ENCODE measurements around the gene ARL2BP.

Gene ARL2BP

GRCh38 chr16:57235128-57236021 is 9.7 kb upstream of the ARL2BP start:
- DNase-seq (ENCODE audit: low read depth) = no peak

- no peak for DNase-seq (ENCODE audit: low read depth)
Observed at GRCh38 chr16:57236022-57236350, 9.1 kb upstream of the ARL2BP start.

GRCh38 chr16:57238682-57239081 is 6.4 kb upstream of the ARL2BP start:
- DNase-seq (ENCODE audit: low read depth) = no peak

- no peak for DNase-seq (ENCODE audit: low read depth)
Observed at GRCh38 chr16:57239107-57239506, 6.0 kb upstream of the ARL2BP start.

GRCh38 chr16:57240851-57241250 is 4.2 kb upstream of the ARL2BP start:
- DNase-seq (ENCODE audit: low read depth) = no peak

GRCh38 chr16:57242650-57243049 is 2.4 kb upstream of the ARL2BP start:
- DNase-seq (ENCODE audit: low read depth) = no peak

- no peak for DNase-seq (ENCODE audit: low read depth)
Observed at GRCh38 chr16:57244463-57244766, 644 bp upstream of the ARL2BP start.

GRCh38 chr16:57245472-57246113 is 534 bp downstream of the ARL2BP start:
- no peak for DNase-seq (ENCODE audit: low read depth)

GRCh38 chr16:57251352-57251751 is 6.3 kb downstream of the ARL2BP start:
- DNase-seq (ENCODE audit: low read depth) = no peak

- DNase-seq (ENCODE audit: low read depth) = no peak
Observed at GRCh38 chr16:57252148-57252721, 7.2 kb downstream of the ARL2BP start.

- no peak for DNase-seq (ENCODE audit: low read depth)
Observed at GRCh38 chr16:57253466-57253865, 8.4 kb downstream of the ARL2BP start.

- no peak for DNase-seq (ENCODE audit: low read depth)
Observed at GRCh38 chr16:57255686-57256415, 10.8 kb downstream of the ARL2BP start.

- no peak for DNase-seq (ENCODE audit: low read depth)
Observed at GRCh38 chr16:57256601-57257395, 11.7 kb downstream of the ARL2BP start.

- DNase-seq (ENCODE audit: low read depth) = no peak
Observed at GRCh38 chr16:57257455-57258070, 12.5 kb downstream of the ARL2BP start.

- no peak for DNase-seq (ENCODE audit: low read depth)
Observed at GRCh38 chr16:57258226-57258909, 13.3 kb downstream of the ARL2BP start.

- no peak for DNase-seq (ENCODE audit: low read depth)
Observed at GRCh38 chr16:57258910-57259475, 13.9 kb downstream of the ARL2BP start.

GRCh38 chr16:57260294-57260929 is 15.4 kb downstream of the ARL2BP start:
- DNase-seq (ENCODE audit: low read depth) = no peak

GRCh38 chr16:57261806-57262205 is 16.7 kb downstream of the ARL2BP start:
- DNase-seq (ENCODE audit: low read depth) = no peak

GRCh38 chr16:57262841-57263540 is 17.9 kb downstream of the ARL2BP start:
- no peak for DNase-seq (ENCODE audit: low read depth)

Measured in stimulated activated CD8-positive, alpha-beta memory T cell treated with anti-CD3 and anti-CD28 coated beads, Interleukin-15, amount 100 ng/mL, for 1 hour (primary cell).